ENCODE results near the gene CCDC81. TPM values are rescaled to one million over a fixed set of nuclear protein-coding genes. Genes with fewer than 3 reads are reported as not detected.

CCDC81 gene
- total RNA-seq, 4 donors from 2014 or later = 1.1 to 1.8 TPM; not detected in 2

DNA sequence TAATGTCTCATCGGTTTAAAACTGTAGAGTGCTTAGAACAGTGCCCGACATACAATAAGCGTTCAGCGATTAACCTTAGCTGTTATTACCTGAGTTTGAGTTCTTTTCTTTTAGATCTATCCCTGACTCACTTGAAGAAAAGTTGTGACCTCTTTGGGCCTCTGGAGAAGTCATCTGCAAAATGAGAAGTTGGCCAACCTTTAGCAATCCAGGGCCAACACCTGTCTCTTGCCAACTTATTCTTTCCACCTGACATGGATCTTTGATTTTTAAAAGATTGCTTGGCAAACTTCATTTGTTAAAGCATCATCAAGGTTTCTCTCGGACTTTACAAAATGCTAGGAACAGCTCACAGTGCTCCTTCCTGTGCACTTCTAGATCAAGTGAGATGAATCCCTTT lies 89.3 kb downstream of the CCDC81 start:
- Histone ChIP-seq H3K27ac (no peak overlapping the region), H3K27me3 (no peaks in the 10 kb centered on the region), H3K9me3 (no peaks in the 10 kb centered on the region), H3K36me3 (no peaks in the 10 kb centered on the region), H3K4me1 (peaks cover 22% of the 10 kb centered on the region), H3K4me3 (no peak overlapping the region)
- TF ChIP-seq POLR2A (IDR thresholded peaks at IDR 0.05) = no peak
- TF ChIP-seq POLR2AphosphoS5 (IDR thresholded peaks at IDR 0.05) = no peak
- TF ChIP-seq, protein P1, sequence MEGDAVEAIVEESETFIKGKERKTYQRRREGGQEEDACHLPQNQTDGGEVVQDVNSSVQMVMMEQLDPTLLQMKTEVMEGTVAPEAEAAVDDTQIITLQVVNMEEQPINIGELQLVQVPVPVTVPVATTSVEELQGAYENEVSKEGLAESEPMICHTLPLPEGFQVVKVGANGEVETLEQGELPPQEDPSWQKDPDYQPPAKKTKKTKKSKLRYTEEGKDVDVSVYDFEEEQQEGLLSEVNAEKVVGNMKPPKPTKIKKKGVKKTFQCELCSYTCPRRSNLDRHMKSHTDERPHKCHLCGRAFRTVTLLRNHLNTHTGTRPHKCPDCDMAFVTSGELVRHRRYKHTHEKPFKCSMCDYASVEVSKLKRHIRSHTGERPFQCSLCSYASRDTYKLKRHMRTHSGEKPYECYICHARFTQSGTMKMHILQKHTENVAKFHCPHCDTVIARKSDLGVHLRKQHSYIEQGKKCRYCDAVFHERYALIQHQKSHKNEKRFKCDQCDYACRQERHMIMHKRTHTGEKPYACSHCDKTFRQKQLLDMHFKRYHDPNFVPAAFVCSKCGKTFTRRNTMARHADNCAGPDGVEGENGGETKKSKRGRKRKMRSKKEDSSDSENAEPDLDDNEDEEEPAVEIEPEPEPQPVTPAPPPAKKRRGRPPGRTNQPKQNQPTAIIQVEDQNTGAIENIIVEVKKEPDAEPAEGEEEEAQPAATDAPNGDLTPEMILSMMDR (IDR thresholded peaks at IDR 0.05) = no peak
- TF ChIP-seq EP300 (IDR thresholded peaks at IDR 0.05) = no peak
- DNase-seq (ENCODE audit: low spot score in 2 of 2) = no peak
- WGBS = 94% methylated on average over 5 of the region's 5 CpGs

DNA sequence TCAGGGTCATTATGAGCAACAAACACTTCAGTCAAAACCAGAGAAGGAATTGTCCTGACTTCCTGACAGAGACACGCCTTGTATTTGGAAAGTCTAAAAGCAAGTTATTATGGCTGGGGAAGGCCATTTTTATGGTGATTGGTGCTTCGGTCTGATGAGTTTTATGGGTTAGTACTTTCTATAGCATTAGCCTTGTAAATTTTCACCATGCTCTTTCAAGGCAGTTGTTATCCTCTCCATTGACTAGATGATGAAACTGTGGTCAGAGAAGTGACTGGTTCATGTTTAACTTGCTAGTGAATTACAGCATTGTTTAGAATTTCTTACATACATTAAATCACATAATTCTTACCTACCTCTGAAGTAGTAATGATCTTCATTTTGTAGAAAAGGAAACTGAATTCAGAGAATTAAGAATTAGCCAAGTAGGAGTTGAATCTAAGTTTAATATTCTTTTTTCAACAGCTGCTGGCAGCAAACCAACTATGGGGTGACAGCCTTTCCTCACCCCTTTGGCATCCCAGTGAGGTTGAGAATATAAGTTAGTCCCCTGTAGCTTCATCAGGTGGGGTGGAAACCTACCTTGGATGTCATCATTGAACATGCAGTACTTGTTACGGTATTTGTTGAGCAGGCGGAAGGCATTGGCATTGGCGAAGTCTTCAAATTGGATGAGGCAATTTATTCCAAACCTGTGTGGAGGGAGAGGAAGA lies 90.0 kb downstream of the CCDC81 start:
- Histone ChIP-seq H3K4me3 (no peak overlapping the region), H3K9me3 (no peaks in the 10 kb centered on the region), H3K27ac (no peak overlapping the region), H3K4me1 (peaks cover 15% of the 10 kb centered on the region), H3K27me3 (no peaks in the 10 kb centered on the region), H3K36me3 (no peaks in the 10 kb centered on the region)
- DNase-seq (ENCODE audit: low spot score in 2 of 2) = no peak
- TF ChIP-seq POLR2A (IDR thresholded peaks at IDR 0.05) (no peak), POLR2AphosphoS5 (IDR thresholded peaks at IDR 0.05) (no peak), EP300 (IDR thresholded peaks at IDR 0.05) (no peak)
- TF ChIP-seq, protein P1 (IDR thresholded peaks at IDR 0.05) = no peak
- 89% methylated on average over 5 of the region's 5 CpGs for WGBS

DNA sequence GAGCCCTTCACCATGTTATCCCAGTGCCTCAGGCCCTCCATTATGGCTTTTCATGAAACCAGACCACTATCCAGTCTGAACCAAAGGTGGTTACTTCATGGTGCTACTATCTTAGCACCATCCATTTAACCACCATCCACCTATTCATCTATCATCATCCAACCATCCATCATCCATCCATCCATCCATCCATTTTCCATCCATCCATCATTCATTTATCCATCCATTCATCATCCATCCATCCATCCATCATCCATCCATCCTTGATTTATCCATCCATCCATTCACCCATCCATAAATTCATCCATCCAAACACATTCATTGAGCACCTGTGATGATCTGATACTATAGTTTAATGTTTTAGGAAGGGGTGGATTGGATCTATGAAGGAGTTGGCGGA lies 93.5 kb downstream of the CCDC81 start:
- Histone ChIP-seq H3K36me3 (no peaks in the 10 kb centered on the region), H3K27me3 (no peaks in the 10 kb centered on the region), H3K27ac (no peak overlapping the region), H3K9me3 (no peaks in the 10 kb centered on the region), H3K4me1 (peaks cover 2% of the 10 kb centered on the region), H3K4me3 (no peak overlapping the region)
- DNase-seq (ENCODE audit: low spot score in 2 of 2) = no peak
- WGBS = 92% methylated on average over 1 of the region's 1 CpG
- TF ChIP-seq POLR2AphosphoS5 (IDR thresholded peaks at IDR 0.05) = no peak
- TF ChIP-seq, protein P1 (IDR thresholded peaks at IDR 0.05) = no peak
- no peak for TF ChIP-seq EP300 (IDR thresholded peaks at IDR 0.05)
- no peak for TF ChIP-seq POLR2A (IDR thresholded peaks at IDR 0.05)

DNA sequence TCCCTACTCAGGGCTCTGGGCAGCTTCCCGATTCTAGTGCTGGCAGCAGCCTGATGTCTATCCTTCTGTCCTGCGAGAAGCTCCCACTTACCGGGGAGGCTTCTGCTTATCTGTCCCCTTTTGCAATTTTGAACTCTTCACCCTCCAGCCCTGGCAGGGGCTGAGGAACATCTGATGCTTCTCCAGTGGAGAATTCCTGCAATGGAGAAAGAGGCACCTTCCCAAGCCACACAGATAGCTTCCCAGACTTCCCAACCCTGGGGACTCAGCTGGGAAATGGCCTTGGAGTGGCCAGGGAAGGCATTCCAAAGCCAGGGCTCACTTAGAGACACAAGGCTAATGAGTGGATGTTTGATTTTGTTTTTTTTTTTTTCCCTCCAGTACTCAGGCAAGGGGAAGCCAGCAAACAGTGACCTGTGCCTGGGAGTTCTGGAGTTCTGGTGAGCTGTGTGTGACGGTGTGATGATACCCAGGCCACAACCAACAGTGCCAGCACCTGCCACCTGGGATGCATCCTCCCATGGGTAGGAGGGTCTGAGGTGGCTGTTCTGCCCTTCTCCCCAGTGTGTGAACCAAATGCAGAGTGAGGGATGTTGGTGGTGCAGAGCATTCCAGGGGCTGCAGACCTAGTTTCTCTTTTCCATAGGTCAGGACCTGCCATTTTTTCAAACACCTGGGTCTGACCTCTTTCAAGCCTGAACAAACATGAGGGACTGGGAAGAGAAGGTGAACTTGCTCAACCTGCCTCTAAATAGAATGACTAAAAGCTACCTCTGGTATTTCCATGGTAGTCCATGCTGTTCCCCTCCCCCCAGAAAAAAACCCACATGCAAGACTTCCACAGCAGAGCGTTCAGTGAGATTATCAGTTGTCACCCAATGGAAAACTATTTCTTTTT lies 95.1 kb downstream of the CCDC81 start:
- TF ChIP-seq, protein P1 (IDR thresholded peaks at IDR 0.05) = no peak
- no peak for TF ChIP-seq POLR2AphosphoS5 (IDR thresholded peaks at IDR 0.05)
- TF ChIP-seq POLR2A (IDR thresholded peaks at IDR 0.05) = no peak
- TF ChIP-seq EP300 (IDR thresholded peaks at IDR 0.05) = no peak
- DNase-seq (ENCODE audit: low spot score in 2 of 2) = no peak
- no peaks in the 10 kb centered on the region for H3K27me3 ChIP-seq
- H3K4me3 ChIP-seq = no peak overlapping the region
- no peaks in the 10 kb centered on the region for H3K4me1 ChIP-seq
- no peaks in the 10 kb centered on the region for H3K36me3 ChIP-seq
- WGBS = 66% methylated on average over 5 of the region's 5 CpGs
- no peak overlapping the region for H3K27ac ChIP-seq
- no peaks in the 10 kb centered on the region for H3K9me3 ChIP-seq

Other genes starting within 250 kb of the CCDC81 start
- gene EED, start 130.1 kb upstream of the CCDC81 start, total RNA-seq = 10 to 100 TPM; 11.9 to 39.3 (median 15.1) TPM
- 10 to 100 TPM; 20.7 to 34.4 (median 29.3) TPM for gene HIKESHI, start 72.6 kb upstream of the CCDC81 start, total RNA-seq

Data from suprapubic skin (tissue), 4 donors.